HepG2 (cell line): Measurements from ENCODE around the gene MXRA8. TPM values are rescaled to one million over a fixed set of nuclear protein-coding genes. Genes with fewer than 3 reads are reported as not detected.
"Not testable (repeated sequence)": the region's sequence is repeated elsewhere in the genome, so short reads cannot be mapped to it uniquely, and the experiment has no call there.

Experiments used
- ATAC-seq: fragments of 200-7000 bp; cut with Tn5 transposase; 3 replicates; pipeline ENCODE4 v1.9.1; 2020; ENCODE audit warnings: mild to moderate bottlenecking, moderate library complexity
- BruUV-seq: library from RNA; stranded (reverse); fragments of 400-500 nt; replicated peaks from 2 replicates; lab custom pipeline; 2021; lab: Mats Ljungman, UMichigan
- CTCF ChIA-PET: fragments of 300-600 bp; formaldehyde crosslinking; extraction: SDS; loops from one replicate; lab custom pipeline; 2021; ENCODE audit warnings: low total read pairs, inconsistent platforms, low intra/inter-chr PET ratio; lab: Yijun Ruan, JAX
- POLR2A ChIA-PET: fragments of 350-600 bp; sonication (Branson Sonifier 250); formaldehyde crosslinking; loops from one replicate; lab custom pipeline; 2020; ENCODE audit warnings: antibody characterized with exemption, inconsistent platforms; lab: Yijun Ruan, JAX
- DNase-seq: peaks from one replicate; pipeline ENCODE4 v3.0.0-alpha.2; 2015; ENCODE audit warnings: low spot score
- FAIRE-seq: peaks from 3 replicates; lab custom pipeline; 2011; peaks lifted over from hg19 to GRCh38; lab: Jason Lieb, UNC
- H2AFZ ChIP-seq: one replicate; pipeline ENCODE4 v1.6.1; 2011; ENCODE audit warnings: low read length, inconsistent platforms
- H3K27ac ChIP-seq: fragments of 300-600 bp; 3 replicates; pipeline ENCODE4 v1.8.0; 2011; ENCODE audit warnings: mixed run types, mild to moderate bottlenecking, mixed read lengths, low read length, inconsistent platforms; ENCODE audit not compliant: insufficient read depth; ENCODE audit errors: extremely low read length
- H3K27me3 ChIP-seq, 2 experiments: fragments of 200-600 bp in 1 of 2; 2 replicates in 1 of 2; 3 replicates in 1 of 2; pipeline versions ENCODE4 v1.6.0 to v1.8.0; 2011; ENCODE audit warnings: low read length in 2 of 2, mild to moderate bottlenecking in 2 of 2, moderate library complexity in 2 of 2, inconsistent platforms in 1 of 2; ENCODE audit not compliant: insufficient read depth in 2 of 2, control insufficient read depth in 1 of 2
- H3K36me3 ChIP-seq, 2 experiments: fragments of 200-600 bp in 1 of 2; replicated peaks in 1 of 2; 2 replicates in 1 of 2; 3 replicates in 1 of 2; pipeline versions ENCODE4 v1.5.1 to v1.8.0; 2011; ENCODE audit warnings: low read length in 2 of 2, inconsistent platforms in 1 of 2; ENCODE audit not compliant: insufficient read depth in 2 of 2, control insufficient read depth in 1 of 2
- H3K4me1 ChIP-seq: 2 replicates; pipeline ENCODE4 v1.5.1; 2012; ENCODE audit warnings: low read length, inconsistent platforms; ENCODE audit not compliant: insufficient read depth
- H3K4me2 ChIP-seq: 2 replicates; pipeline ENCODE4 v1.6.0; 2011; ENCODE audit warnings: low read depth, low read length, inconsistent platforms
- H3K4me3 ChIP-seq, 3 experiments: fragments of 200-600 bp in 1 of 3; sonication (generic), shearing (Covaris generic) in 1 of 3; replicated peaks in 1 of 3; 2 replicates each; pipeline ENCODE4 v1.5.1; 2011 to 2016; ENCODE audit warnings: low read length in 3 of 3, inconsistent platforms in 2 of 3, low read depth in 2 of 3, mild to moderate bottlenecking in 2 of 3, control low read depth in 1 of 3, mixed read lengths in 1 of 3; ENCODE audit not compliant: insufficient read depth in 1 of 3
- H3K79me2 ChIP-seq: one replicate; pipeline ENCODE4 v1.6.1; 2011; ENCODE audit warnings: low read length, inconsistent platforms; ENCODE audit not compliant: insufficient read depth
- H3K9ac ChIP-seq: 2 replicates; pipeline ENCODE4 v1.6.0; 2011; ENCODE audit warnings: mild to moderate bottlenecking, low read depth, low read length, inconsistent platforms; ENCODE audit not compliant: insufficient read depth
- H3K9me3 ChIP-seq: 2 replicates; pipeline ENCODE4 v1.5.1; 2012; ENCODE audit warnings: mild to moderate bottlenecking, low read length
- H4K20me1 ChIP-seq: 2 replicates; pipeline ENCODE4 v1.6.0; 2011; ENCODE audit warnings: inconsistent platforms, mild to moderate bottlenecking, low read length, moderate library complexity; ENCODE audit not compliant: insufficient read depth
- AGO2 ChIP-seq: fragments of 200-400 bp; formaldehyde crosslinking; optimal IDR thresholded peaks from 2 replicates; pipeline ENCODE3; 2017; ENCODE audit warnings: mild to moderate bottlenecking, low read depth, low read length, moderate library complexity
- MIER2 ChIP-seq: IDR thresholded peaks from 2 replicates; pipeline ENCODE4 v1.6.1; 2016; ENCODE audit warnings: missing biosample characterization, missing genetic modification reagents
- RBFOX2 ChIP-seq: fragments of 200-400 bp; formaldehyde crosslinking; IDR thresholded peaks from 2 replicates; pipeline ENCODE4 v1.6.1; 2017; ENCODE audit warnings: low read depth, mild to moderate bottlenecking, low read length
- RBM22 ChIP-seq: fragments of 200-400 bp; formaldehyde crosslinking; optimal IDR thresholded peaks from 2 replicates; pipeline ENCODE3; 2017; ENCODE audit warnings: mild to moderate bottlenecking, low read length, moderate library complexity
- ZNF737 ChIP-seq: sonication (generic); formaldehyde crosslinking; IDR thresholded peaks from 2 replicates; pipeline ENCODE4 v1.5.0; 2020; ENCODE audit warnings: missing genetic modification reagents, mild to moderate bottlenecking, borderline replicate concordance
- WGBS: methylation state at CpG from one replicate; pipeline ENCODE4 v1.1.6; 2017; ENCODE audit warnings: low lambda C conversion rate; 5-methylcytosine and 5-hydroxymethylcytosine counted together
- in situ Hi-C: cut with HindIII; loops from 2 replicates; pipeline ENCODE4 v1.10.0; 2017; ENCODE audit warnings: low pct_unique_long_range_greater_than_20kb; ENCODE audit not compliant: extremely low pct_ligation_motif_present
- intact Hi-C: fragments of 100-400 bp; cut with micrococcal nuclease; formaldehyde crosslinking; loops from one replicate; pipeline ENCODE4 v1.10.0; 2022; ENCODE audit not compliant: unreplicated experiment
- polyA plus RNA-seq, 8 experiments: library from polyadenylated mRNA; depleted of rRNA in 3 of 8; stranded (reverse) in 7 of 8; unstranded in 1 of 8; fragments of >200 nt; fragmentation: Illumina TruSeq in 4 of 8; extraction: Trizol in 4 of 8; gene quantifications; 2 replicates each; pipeline versions ENCODE4 v1.2.1 to v1.2.3, GENCODE V29; 2011 to 2016; ENCODE audit warnings: low read depth in 4 of 8, missing spikeins in 1 of 8, mixed read lengths in 1 of 8; ENCODE audit not compliant: insufficient read depth in 1 of 8
- total RNA-seq, 5 experiments: library from RNA; depleted of rRNA; stranded (reverse); fragments of >200 nt; fragmentation: Illumina TruSeq; extraction: Trizol; gene quantifications; 2 replicates each; pipeline ENCODE4 v1.2.3, GENCODE V29; 2016; ENCODE audit warnings: low read depth in 1 of 5

MXRA8 gene
- total and polyA plus RNA-seq, 2 of the 13 experiments (the other 11 are each of a cell fraction or from before 2014, with no cell fraction given), result 19.8 to 44.8 TPM

DNA sequence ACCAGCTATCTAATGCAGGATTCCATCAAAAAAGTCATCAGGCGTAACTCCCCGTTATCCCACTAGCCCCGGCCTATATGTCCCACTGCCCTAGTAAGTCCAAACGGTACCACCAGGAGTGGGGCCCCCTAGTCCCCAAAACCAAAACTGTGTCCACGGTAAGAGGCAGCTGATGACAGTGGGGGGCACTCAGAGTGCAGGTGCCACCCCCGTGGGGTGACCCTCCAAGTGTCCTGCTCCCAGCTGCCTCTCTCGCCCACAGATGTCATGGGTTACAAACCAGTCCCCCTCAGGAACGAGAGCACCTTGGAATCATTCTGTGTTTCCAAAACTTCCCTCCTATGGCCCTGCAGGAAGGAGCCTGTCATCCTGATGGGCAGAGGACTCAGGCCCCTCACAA is 27.6 kb upstream of the MXRA8 start:
- Histone ChIP-seq H2AFZ (no peak overlapping the region), H3K36me3 (peaks cover 23 to 52% of the 10 kb centered on the region in 2 experiments), H4K20me1 (no peaks in the 10 kb centered on the region), H3K27me3 (no peaks in the 10 kb centered on the region), H3K4me1 (peaks cover 26% of the 10 kb centered on the region), H3K9ac (no peak overlapping the region), H3K79me2 (no peaks in the 10 kb centered on the region), H3K4me2 (no peak overlapping the region), H3K4me3 (no peak overlapping the region), H3K9me3 (no peaks in the 10 kb centered on the region), H3K27ac (no peak overlapping the region)
- DNase-seq (no peak), ATAC-seq (no peak), FAIRE-seq (no peak)
- no TSS peak for BruUV-seq
- ChIA-PET CTCF (no interaction called here), POLR2A (interaction anchor here (0.6 to 6.1 kb wide), 3 partner anchors 11 to 45 kb away, joined by 3 to 43 read pairs (median 5); partner anchors contain the start of genes AURKAIP1 and CCNL2)
- intact Hi-C loops, result no loop called here
- peak; percentile 54 for TF ChIP-seq RBM22
- TF ChIP-seq MIER2 (CRISPR knock-in tag), result no peak
- TF ChIP-seq ZNF737 (CRISPR knock-in tag), result no peak
- 95% methylated on average over 8 of the region's 8 CpGs for WGBS
- in situ Hi-C loops, result no loop called here

DNA sequence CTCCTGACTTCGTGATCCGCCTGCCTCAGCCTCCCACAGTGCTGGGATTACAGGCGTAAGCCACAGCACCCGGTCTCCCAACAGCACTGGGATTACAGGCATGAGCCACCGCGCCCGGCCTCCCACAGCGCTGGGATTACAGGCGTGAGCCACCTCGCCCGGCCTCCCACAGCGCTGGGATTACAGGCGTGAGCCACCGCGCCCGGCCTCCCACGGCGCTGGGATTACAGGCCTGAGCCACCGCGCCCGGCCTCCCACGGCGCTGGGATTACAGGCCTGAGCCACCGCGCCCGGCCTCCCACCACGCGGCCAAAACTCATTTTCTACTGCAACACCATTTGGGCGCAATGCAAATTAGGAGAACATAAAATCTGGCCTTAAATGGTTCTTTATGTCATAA is 27.0 kb upstream of the MXRA8 start:
- POLR2A ChIA-PET, result interaction anchor here (0.6 to 6.1 kb wide), 3 partner anchors 10 to 45 kb away, joined by 3 to 43 read pairs (median 5); partner anchors contain the start of genes AURKAIP1 and CCNL2
- intact Hi-C loops, CTCF ChIA-PET: not testable (repeated sequence)

More for the DNA sequence above, 27.0 kb upstream of the MXRA8 start:
- H3K79me2 ChIP-seq, H3K27ac ChIP-seq, H3K27me3 ChIP-seq, BruUV-seq, H3K9me3 ChIP-seq, H4K20me1 ChIP-seq, H3K4me2 ChIP-seq, FAIRE-seq, H2AFZ ChIP-seq, H3K4me3 ChIP-seq, in situ Hi-C loops: not testable (repeated sequence)
- 93% methylated on average over 20 of the region's 29 CpGs for WGBS
- TF ChIP-seq RBFOX2 (peak; percentile 63), AGO2 (peak; percentile 67)
- TF ChIP-seq, all 625 proteins: peak for 2; not testable (repeated sequence) for 623
- H3K9ac ChIP-seq, ATAC-seq, DNase-seq: not testable (repeated sequence)
- Histone ChIP-seq H3K4me1 (peaks cover 26% of the 10 kb centered on the region), H3K36me3 (peaks cover 19 to 46% of the 10 kb centered on the region in 2 experiments)
